ENCODE results near the gene ZMIZ1.

DNA sequence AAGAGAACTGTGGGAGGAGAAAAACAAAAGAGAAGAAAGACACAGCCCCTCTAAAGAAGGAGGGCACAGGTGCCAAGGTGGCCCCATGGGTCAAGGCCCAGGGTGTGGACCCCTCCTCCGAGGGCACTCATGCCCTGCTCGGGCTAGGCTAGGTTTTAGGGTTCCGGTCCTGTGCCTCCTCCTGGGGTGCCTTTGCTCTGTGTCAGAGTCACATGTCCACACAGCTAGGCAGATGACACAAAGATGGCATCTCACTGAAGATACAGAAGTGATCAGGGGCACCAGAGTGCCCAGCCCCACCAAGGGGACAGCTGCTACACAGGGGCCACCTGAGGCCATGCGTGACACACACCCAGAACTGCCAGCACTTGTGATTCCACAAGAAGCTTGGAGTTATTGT is 162.1 kb downstream of the ZMIZ1 start:
- TF ChIP-seq ZFX (IDR thresholded peaks at IDR 0.05): no peak
- no peak for TF ChIP-seq CTCF (IDR thresholded peaks at IDR 0.05 in 2 of 3, conservative IDR thresholded peaks at IDR 0.05 in 1 of 3; ENCODE audit: borderline replicate concordance in 1 of 3, insufficient read depth in 1 of 3, low read depth in 2 of 3, low read length in 2 of 3)
